ENCODE data around the gene CPHXL2.

GRCh38 chr16:75695708-75696107, 18.9 kb upstream of the CPHXL2 start:
- TF ChIP-seq CTCF (conservative IDR thresholded peaks at IDR 0.05 in 1 of 2, IDR thresholded peaks at IDR 0.05 in 1 of 2; ENCODE audit: low read depth in 1 of 2, low read length in 2 of 2): no peak
- no peak for TF ChIP-seq EZH2 (IDR thresholded peaks at IDR 0.05; ENCODE audit: low read length, missing control alignments)
